ENCODE results near the gene CRABP2.

The CRABP2 gene

DNA sequence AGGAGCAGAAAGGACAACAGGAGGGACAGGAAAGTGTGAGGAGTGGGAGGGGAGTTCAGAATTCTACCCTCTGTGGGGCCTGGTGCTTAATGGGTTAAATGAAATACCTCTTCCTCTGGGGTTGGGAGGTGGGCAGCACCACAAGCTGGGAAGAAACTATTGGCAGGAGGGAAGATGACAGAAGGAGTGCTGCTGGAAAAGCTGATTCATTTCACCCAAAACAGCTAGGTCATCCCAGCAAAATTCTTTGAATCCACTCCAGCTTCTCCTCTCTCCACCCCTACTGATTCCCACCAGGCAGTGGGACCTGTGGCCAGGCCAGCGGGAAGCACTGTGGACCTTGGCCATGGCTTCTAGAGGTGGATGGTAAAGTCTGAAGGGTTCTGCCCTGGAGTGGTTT is 50.7 kb downstream of the CRABP2 start:
- DNase-seq (ENCODE audit: low spot score): no peak

- no peak for DNase-seq (ENCODE audit: low spot score)
These were observed 52.4 kb downstream of the CRABP2 start for GRCh38 chr1:156652992-156653355.

GRCh38 chr1:156652131-156652991 is 53.0 kb downstream of the CRABP2 start:
- no peak for DNase-seq (ENCODE audit: low spot score)

All from hematopoietic multipotent progenitor cell treated with erythropoietin and hydrocortisone succinate and interleukin-3 and kit ligand, for 17 days (in vitro differentiated cells).